ENCODE results near the gene CDH4. TPM values are rescaled to one million over a fixed set of nuclear protein-coding genes. Genes with fewer than 3 reads are reported as not detected.

Gene CDH4
- total and polyA plus RNA-seq, 9 donors = 0.12 to 4.4 (median 0.36) TPM

DNA sequence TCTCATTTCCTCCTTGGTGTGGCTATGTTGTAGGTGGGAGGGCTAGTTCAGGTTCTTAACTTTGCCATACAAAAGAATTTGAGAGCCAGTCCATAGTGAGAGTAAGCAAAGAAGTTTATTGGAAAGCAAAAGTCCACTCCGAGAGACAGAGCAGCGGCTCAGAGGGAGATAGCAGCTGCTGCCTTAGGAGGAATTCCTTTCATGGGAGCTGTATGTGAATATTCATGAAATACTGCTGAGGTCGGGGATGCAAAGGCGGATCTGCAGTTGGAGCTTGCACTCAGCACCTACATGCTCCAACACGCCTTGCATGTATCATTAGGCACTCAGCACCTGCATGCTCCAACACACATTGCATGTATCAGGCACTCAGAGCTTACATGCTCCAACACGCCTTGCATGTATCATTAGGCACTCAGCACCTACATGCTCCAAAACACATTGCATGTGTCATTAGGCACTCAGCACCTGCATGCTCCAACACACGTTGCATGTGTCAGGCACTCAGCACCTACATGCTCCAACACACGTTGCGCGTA is 54.9 kb downstream of the CDH4 start:
- 73 to 82% (median 75%) methylated on average over 10 of the region's 10 CpGs for WGBS, 3 donors
- Histone ChIP-seq H3K36me3 (no peaks in the 10 kb centered on the region), H3K4me3 (no peak overlapping the region), H3K27ac (no peak overlapping the region), H3K9me3 (no peaks in the 10 kb centered on the region), H3K27me3 (no peaks in the 10 kb centered on the region), H3K4me1 (ENCODE audit: insufficient read depth) (no peaks in the 10 kb centered on the region)
- intact Hi-C loops (cut with DNase I) = no loop called here
- TF ChIP-seq, protein P1, sequence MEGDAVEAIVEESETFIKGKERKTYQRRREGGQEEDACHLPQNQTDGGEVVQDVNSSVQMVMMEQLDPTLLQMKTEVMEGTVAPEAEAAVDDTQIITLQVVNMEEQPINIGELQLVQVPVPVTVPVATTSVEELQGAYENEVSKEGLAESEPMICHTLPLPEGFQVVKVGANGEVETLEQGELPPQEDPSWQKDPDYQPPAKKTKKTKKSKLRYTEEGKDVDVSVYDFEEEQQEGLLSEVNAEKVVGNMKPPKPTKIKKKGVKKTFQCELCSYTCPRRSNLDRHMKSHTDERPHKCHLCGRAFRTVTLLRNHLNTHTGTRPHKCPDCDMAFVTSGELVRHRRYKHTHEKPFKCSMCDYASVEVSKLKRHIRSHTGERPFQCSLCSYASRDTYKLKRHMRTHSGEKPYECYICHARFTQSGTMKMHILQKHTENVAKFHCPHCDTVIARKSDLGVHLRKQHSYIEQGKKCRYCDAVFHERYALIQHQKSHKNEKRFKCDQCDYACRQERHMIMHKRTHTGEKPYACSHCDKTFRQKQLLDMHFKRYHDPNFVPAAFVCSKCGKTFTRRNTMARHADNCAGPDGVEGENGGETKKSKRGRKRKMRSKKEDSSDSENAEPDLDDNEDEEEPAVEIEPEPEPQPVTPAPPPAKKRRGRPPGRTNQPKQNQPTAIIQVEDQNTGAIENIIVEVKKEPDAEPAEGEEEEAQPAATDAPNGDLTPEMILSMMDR (IDR thresholded peaks at IDR 0.05) = no peak
- TF ChIP-seq POLR2A (IDR thresholded peaks at IDR 0.05) = no peak
- no peak for TF ChIP-seq EP300 (IDR thresholded peaks at IDR 0.05)
- DNase-seq = no peak

DNA sequence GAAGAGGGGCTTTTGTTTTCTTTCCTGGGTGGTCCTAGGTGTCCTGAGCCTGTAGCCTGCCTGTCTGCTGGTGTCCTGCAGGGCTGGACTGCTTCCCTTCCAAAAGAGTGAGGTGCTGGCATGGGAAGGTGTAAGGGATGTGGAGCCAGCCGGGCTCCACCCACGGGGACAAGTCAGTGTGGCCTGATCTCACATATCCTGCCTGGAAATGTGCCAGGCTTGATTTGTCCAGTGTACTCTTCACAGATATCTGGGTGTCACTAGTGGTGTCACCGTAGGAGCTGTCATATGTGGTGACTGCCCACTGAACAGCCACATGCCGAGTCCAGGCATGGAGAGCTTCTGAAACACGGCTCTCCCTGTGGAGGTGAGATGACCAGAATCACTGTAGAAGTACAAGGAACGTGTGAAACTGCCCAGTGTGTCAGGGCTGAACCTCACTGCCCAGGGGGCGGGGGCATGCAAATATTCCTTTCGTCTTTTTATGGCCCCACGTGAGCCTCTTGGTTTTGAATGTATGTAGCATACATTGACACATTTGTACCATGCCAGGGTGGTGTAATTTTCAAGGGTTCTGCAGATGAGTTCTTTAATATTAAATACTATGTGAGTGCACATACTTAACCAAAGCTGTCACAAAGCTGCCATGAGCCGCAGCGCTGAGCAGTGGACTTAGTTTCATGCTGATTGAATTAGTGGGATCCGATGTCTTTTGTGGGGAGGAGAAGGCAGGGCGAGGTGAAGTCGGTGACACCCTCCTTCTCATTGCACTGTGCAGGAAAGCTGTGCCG is 55.8 kb downstream of the CDH4 start:
- no peaks in the 10 kb centered on the region for H3K36me3 ChIP-seq
- WGBS, 3 donors = 46 to 52% (median 46%) methylated on average over 15 of the region's 15 CpGs
- no peak for DNase-seq
- intact Hi-C loops (cut with DNase I) = no loop called here
- no peaks in the 10 kb centered on the region for H3K9me3 ChIP-seq
- H3K27me3 ChIP-seq = no peaks in the 10 kb centered on the region
- H3K27ac ChIP-seq = no peak overlapping the region
- H3K4me3 ChIP-seq = no peak overlapping the region
- H3K4me1 ChIP-seq (ENCODE audit: insufficient read depth) = no peaks in the 10 kb centered on the region
- TF ChIP-seq EP300 (IDR thresholded peaks at IDR 0.05) (no peak), POLR2A (IDR thresholded peaks at IDR 0.05) (no peak)
- TF ChIP-seq, protein P1 (IDR thresholded peaks at IDR 0.05) = no peak

DNA sequence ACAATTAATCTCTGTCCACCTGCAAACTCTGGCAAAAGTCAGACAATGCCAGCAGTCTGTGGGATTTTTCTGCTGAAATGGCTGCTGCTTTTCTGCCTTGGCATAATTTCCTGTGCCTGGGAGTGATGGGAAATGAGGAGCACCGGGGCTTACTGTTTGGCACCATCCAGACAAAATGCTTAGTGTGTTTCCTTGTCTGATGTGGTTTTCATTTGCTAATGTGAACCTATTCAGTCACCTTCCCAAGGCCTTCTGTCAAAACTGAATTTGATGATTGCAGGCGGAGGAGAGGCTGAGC is 56.4 kb downstream of the CDH4 start:
- TF ChIP-seq, protein P1 (IDR thresholded peaks at IDR 0.05) = no peak
- TF ChIP-seq EP300 (IDR thresholded peaks at IDR 0.05) (no peak), POLR2A (IDR thresholded peaks at IDR 0.05) (no peak)
- intact Hi-C loops (cut with DNase I) = no loop called here
- no peaks in the 10 kb centered on the region for H3K4me1 ChIP-seq (ENCODE audit: insufficient read depth)
- no peak overlapping the region for H3K4me3 ChIP-seq
- H3K27ac ChIP-seq = no peak overlapping the region
- no peaks in the 10 kb centered on the region for H3K36me3 ChIP-seq
- DNase-seq = no peak
- WGBS, 3 donors = 32 to 35% (median 32%) methylated on average over 2 of the region's 2 CpGs
- H3K9me3 ChIP-seq = no peaks in the 10 kb centered on the region
- no peaks in the 10 kb centered on the region for H3K27me3 ChIP-seq

DNA sequence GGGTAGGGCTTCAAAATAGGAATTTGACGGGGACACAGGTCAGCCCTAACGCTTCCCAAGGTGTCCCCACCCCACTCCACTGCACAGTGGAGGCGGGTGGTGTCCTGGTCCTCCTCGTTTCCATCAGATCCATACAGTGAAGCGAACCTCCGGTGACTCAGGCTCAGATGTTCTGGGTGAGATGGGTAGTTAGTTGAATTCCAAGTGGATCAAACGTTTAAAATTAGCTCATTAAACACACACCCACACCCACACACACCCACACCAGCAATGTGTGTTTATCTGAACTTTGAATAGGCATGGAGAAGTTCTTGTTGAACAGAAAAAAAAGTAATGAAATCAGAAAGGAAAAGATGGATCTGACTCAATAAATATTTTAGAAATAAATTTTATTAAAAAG is 58.9 kb downstream of the CDH4 start:
- TF ChIP-seq POLR2A (IDR thresholded peaks at IDR 0.05) = no peak
- no peak for TF ChIP-seq EP300 (IDR thresholded peaks at IDR 0.05)
- TF ChIP-seq, protein P1 (IDR thresholded peaks at IDR 0.05) = no peak
- intact Hi-C loops (cut with DNase I) = no loop called here
- 52 to 68% (median 59%) methylated on average over 7 of the region's 7 CpGs for WGBS, 3 donors
- Histone ChIP-seq H3K9me3 (no peaks in the 10 kb centered on the region), H3K4me3 (no peak overlapping the region), H3K36me3 (no peaks in the 10 kb centered on the region), H3K27me3 (no peaks in the 10 kb centered on the region), H3K4me1 (ENCODE audit: insufficient read depth) (no peaks in the 10 kb centered on the region), H3K27ac (no peak overlapping the region)
- no peak for DNase-seq

Measured in ovary (tissue), 9 donors.